Neural cell (in vitro differentiated cells): ENCODE results near the gene VPS13D. TPM values are rescaled to one million over a fixed set of nuclear protein-coding genes. Genes with fewer than 3 reads are reported as not detected.

ENCODE experiments used
- H2AFZ ChIP-seq: fragments of 200-600, 300-800 bp; sonication (generic), shearing (Covaris generic); 2 replicates; pipeline ENCODE4 v1.6.0; 2014; ENCODE audit warnings: low read depth, mild to moderate bottlenecking, antibody characterized with exemption, low read length, moderate library complexity
- H3F3A ChIP-seq: fragments of 200-600 bp; shearing (Covaris generic); 2 replicates; pipeline ENCODE4 v1.6.1; 2016; ENCODE audit warnings: mild to moderate bottlenecking, moderate library complexity, mixed read lengths, antibody characterized with exemption, low read length; ENCODE audit not compliant: insufficient read depth, poor library complexity, severe bottlenecking
- H3K27ac ChIP-seq: fragments of 200-600, 300-800 bp; sonication (generic), shearing (Covaris generic); 2 replicates; pipeline ENCODE4 v1.5.1; 2014; ENCODE audit warnings: mild to moderate bottlenecking, low read length, moderate library complexity
- H3K27me3 ChIP-seq: fragments of 300-800, 200-600 bp; sonication (generic), shearing (Covaris generic); 2 replicates; pipeline ENCODE4 v1.6.0; 2014; ENCODE audit warnings: mild to moderate bottlenecking, low read depth, low read length, moderate library complexity; ENCODE audit not compliant: insufficient read depth
- H3K36me3 ChIP-seq: fragments of 300-800, 200-600 bp; sonication (generic), shearing (Covaris generic); 2 replicates; pipeline ENCODE4 v1.5.1; 2014; ENCODE audit warnings: mild to moderate bottlenecking, antibody characterized with exemption, low read length, moderate library complexity; ENCODE audit not compliant: insufficient read depth
- H3K4me2 ChIP-seq: fragments of 300-800, 200-600 bp; sonication (generic), shearing (Covaris generic); 2 replicates; pipeline ENCODE4 v1.6.0; 2014; ENCODE audit warnings: mild to moderate bottlenecking, low read length
- H3K4me3 ChIP-seq: fragments of 300-800, 200-600 bp; sonication (generic), shearing (Covaris generic); 2 replicates; pipeline ENCODE4 v1.5.1; 2014; ENCODE audit warnings: mild to moderate bottlenecking, low read length, moderate library complexity
- H3K79me2 ChIP-seq: fragments of 200-600 bp; shearing (Covaris generic); replicated peaks from 2 replicates; pipeline ENCODE4 v1.6.0; 2014; ENCODE audit warnings: mild to moderate bottlenecking, low read length, moderate library complexity; ENCODE audit not compliant: insufficient read depth
- H3K9ac ChIP-seq: fragments of 300-800, 200-600 bp; sonication (generic), shearing (Covaris generic); 2 replicates; pipeline ENCODE4 v1.6.1; 2016; ENCODE audit warnings: mild to moderate bottlenecking, low read length, mixed read lengths
- H3K9me2 ChIP-seq: fragments of 200-600 bp; shearing (Covaris generic); 2 replicates; pipeline ENCODE4 v1.6.1; 2016; ENCODE audit warnings: mild to moderate bottlenecking, low read length, mixed read lengths; ENCODE audit not compliant: insufficient read depth
- H3K9me3 ChIP-seq: fragments of 200-600, 300-800 bp; sonication (generic), shearing (Covaris generic); 2 replicates; pipeline ENCODE4 v1.6.1; 2016; ENCODE audit warnings: mild to moderate bottlenecking, mixed run types, low read length, moderate library complexity, mixed read lengths
- H4K20me1 ChIP-seq: fragments of 200-600 bp; shearing (Covaris generic); 2 replicates; pipeline ENCODE4 v1.6.1; 2016; ENCODE audit warnings: mild to moderate bottlenecking, mixed run types; ENCODE audit not compliant: insufficient read depth
- CTCF ChIP-seq: fragments of 450-650 bp; IDR thresholded peaks from 2 replicates; pipeline ENCODE4 v1.5.1; 2014; ENCODE audit warnings: antibody characterized with exemption, mild to moderate bottlenecking, moderate library complexity; ENCODE audit not compliant: poor library complexity, severe bottlenecking
- EP300 ChIP-seq: fragments of 450-650 bp; conservative IDR thresholded peaks from 2 replicates; pipeline ENCODE4 v1.6.1; 2014; ENCODE audit warnings: antibody characterized with exemption, mild to moderate bottlenecking, moderate library complexity; ENCODE audit not compliant: poor library complexity, severe bottlenecking
- EZH2 ChIP-seq: fragments of 200-600, 300-800 bp; shearing (Covaris generic), sonication (generic); IDR thresholded peaks from 2 replicates; pipeline ENCODE4 v1.6.1; 2014; ENCODE audit warnings: antibody characterized with exemption, low read length, borderline replicate concordance, mild to moderate bottlenecking; ENCODE audit not compliant: insufficient read depth, poor library complexity, severe bottlenecking
- MXI1 ChIP-seq: fragments of 450-650 bp; conservative IDR thresholded peaks from 2 replicates; pipeline ENCODE4 v1.6.1; 2014; ENCODE audit warnings: antibody characterized with exemption, mild to moderate bottlenecking; ENCODE audit not compliant: poor library complexity, severe bottlenecking
- POLR2AphosphoS5 ChIP-seq: IDR thresholded peaks from 2 replicates; pipeline ENCODE4 v1.6.1; 2012
- RAD21 ChIP-seq: fragments of 450-650 bp; conservative IDR thresholded peaks from 2 replicates; pipeline ENCODE4 v1.6.1; 2014; ENCODE audit warnings: antibody characterized with exemption, mild to moderate bottlenecking, moderate library complexity
- REST ChIP-seq: IDR thresholded peaks from 2 replicates; pipeline ENCODE4 v1.6.1; 2012; ENCODE audit warnings: borderline replicate concordance
- SMC3 ChIP-seq: fragments of 450-650 bp; conservative IDR thresholded peaks from 2 replicates; pipeline ENCODE4 v1.6.1; 2014; ENCODE audit warnings: antibody characterized with exemption, mild to moderate bottlenecking, moderate library complexity; ENCODE audit not compliant: poor library complexity
- TAF1 ChIP-seq: IDR thresholded peaks from 2 replicates; pipeline ENCODE4 v1.6.1; 2012; ENCODE audit warnings: low read depth
- polyA plus RNA-seq: library from polyadenylated mRNA; depleted of rRNA; stranded (reverse); fragments of >200 nt; gene quantifications from 2 replicates; pipeline ENCODE4 v1.2.3, GENCODE V29; 2014

VPS13D gene
- polyA plus RNA-seq, 1 donor from 2014 or later, result 24.5 TPM

GRCh38 chr1:12309783-12310742 lies 80.2 kb downstream of the VPS13D start:
- H3K79me2 ChIP-seq, result no peaks in the 10 kb centered on the region
- H3K27ac ChIP-seq, result no peak overlapping the region
- H3K9me2 ChIP-seq, result no peaks in the 10 kb centered on the region
- H4K20me1 ChIP-seq, result no peaks in the 10 kb centered on the region
- H2AFZ ChIP-seq, result no peak overlapping the region
- peaks cover 20% of the 10 kb centered on the region for H3K36me3 ChIP-seq
- no peak overlapping the region for H3K4me2 ChIP-seq
- no peaks in the 10 kb centered on the region for H3K27me3 ChIP-seq
- no peaks in the 10 kb centered on the region for H3F3A ChIP-seq
- no peak overlapping the region for H3K4me3 ChIP-seq
- TF ChIP-seq REST (no peak), MXI1 (no peak), TAF1 (no peak), EZH2 (no peak), EP300 (no peak), RAD21 (no peak), CTCF (no peak), POLR2AphosphoS5 (no peak), SMC3 (no peak)
- H3K9me3 ChIP-seq, result no peaks in the 10 kb centered on the region
- H3K9ac ChIP-seq, result no peak overlapping the region

- Histone ChIP-seq H3K9me3 (no peaks in the 10 kb centered on the region), H3K27ac (no peak overlapping the region), H3K9ac (no peak overlapping the region), H3K9me2 (no peaks in the 10 kb centered on the region), H2AFZ (no peak overlapping the region), H3K27me3 (no peaks in the 10 kb centered on the region), H3F3A (no peaks in the 10 kb centered on the region), H3K4me2 (no peak overlapping the region), H3K36me3 (peaks cover 15% of the 10 kb centered on the region), H4K20me1 (no peaks in the 10 kb centered on the region), H3K4me3 (no peak overlapping the region), H3K79me2 (no peaks in the 10 kb centered on the region)
- TF ChIP-seq CTCF, result peak; percentile 75
- no peak for TF ChIP-seq TAF1
- peak; percentile 75 for TF ChIP-seq RAD21
- peak; percentile 72 for TF ChIP-seq SMC3
These were observed 84.6 kb downstream of the VPS13D start for GRCh38 chr1:12314333-12314903.
